Measurements from ENCODE around the gene GAREM1.

GRCh38 chr18:32393407-32393806, 77.3 kb downstream of the GAREM1 start:
- TF ChIP-seq CTCF (IDR thresholded peaks at IDR 0.05; ENCODE audit: borderline replicate concordance, extremely low read depth, low read length, poor library complexity, severe bottlenecking) (no peak), EZH2 (IDR thresholded peaks at IDR 0.05; ENCODE audit: borderline replicate concordance, low read depth, low read length, severe bottlenecking) (no peak)

All from DND-41 (cell line).